Measurements from ENCODE around the gene STK32B.

Gene STK32B

GRCh38 chr4:5465529-5465928 is 414.2 kb downstream of the STK32B start:
- H3K27ac ChIP-seq: no peak overlapping the region
- TF ChIP-seq CTCF (conservative IDR thresholded peaks at IDR 0.05): no peak

- TF ChIP-seq CTCF (conservative IDR thresholded peaks at IDR 0.05): no peak
- H3K27ac ChIP-seq: no peak overlapping the region
Measured at GRCh38 chr4:5465956-5466355, 414.7 kb downstream of the STK32B start.

GRCh38 chr4:5467111-5467510 is 415.8 kb downstream of the STK32B start:
- no peak for TF ChIP-seq CTCF (conservative IDR thresholded peaks at IDR 0.05)

GRCh38 chr4:5469151-5469775 is 418.0 kb downstream of the STK32B start:
- H3K27ac ChIP-seq: no peak overlapping the region

More at GRCh38 chr4:5467111-5467510, 415.8 kb downstream of the STK32B start:
- H3K27ac ChIP-seq: no peak overlapping the region

GRCh38 chr4:5469861-5470260 is 418.6 kb downstream of the STK32B start:
- no peak for TF ChIP-seq CTCF (conservative IDR thresholded peaks at IDR 0.05)
- no peak overlapping the region for H3K27ac ChIP-seq

More at GRCh38 chr4:5469151-5469775, 418.0 kb downstream of the STK32B start:
- TF ChIP-seq CTCF (conservative IDR thresholded peaks at IDR 0.05): no peak

- no peak overlapping the region for H3K27ac ChIP-seq
- TF ChIP-seq CTCF (conservative IDR thresholded peaks at IDR 0.05): no peak
Measured at GRCh38 chr4:5470318-5471198, 419.3 kb downstream of the STK32B start.

GRCh38 chr4:5471206-5471605 is 419.9 kb downstream of the STK32B start:
- no peak overlapping the region for H3K27ac ChIP-seq
- no peak for TF ChIP-seq CTCF (conservative IDR thresholded peaks at IDR 0.05)
